HEK293 (cell line): Measurements from ENCODE around the gene TMEM200A.
A peak's percentile ranks its signal among the peaks of the same experiment; 100 is the strongest.

Source experiments
- BCL11A ChIP-seq: fragments of 450-650 bp; formaldehyde crosslinking; IDR thresholded peaks from 2 replicates; pipeline ENCODE4 v1.5.1; 2016; ENCODE audit warnings: low read depth, missing biosample characterization, missing genetic modification characterization
- KLF10 ChIP-seq: fragments of 450-650 bp; IDR thresholded peaks from 2 replicates; pipeline ENCODE4 v1.5.1; 2018; ENCODE audit warnings: missing biosample characterization, mild to moderate bottlenecking, missing genetic modification characterization
- KLF16 ChIP-seq: fragments of 450-650 bp; formaldehyde crosslinking; IDR thresholded peaks from 2 replicates; pipeline ENCODE4 v1.5.1; 2017; ENCODE audit warnings: missing biosample characterization, missing genetic modification characterization
- KLF7 ChIP-seq: fragments of 450-650 bp; formaldehyde crosslinking; IDR thresholded peaks from 2 replicates; pipeline ENCODE4 v1.5.1; 2016; ENCODE audit warnings: missing biosample characterization, missing genetic modification characterization, borderline replicate concordance
- OSR2 ChIP-seq: fragments of 450-650 bp; formaldehyde crosslinking; IDR thresholded peaks from 2 replicates; pipeline ENCODE4 v1.5.1; 2016; ENCODE audit warnings: missing biosample characterization, missing genetic modification characterization
- PRDM1 ChIP-seq: fragments of 450-650 bp; formaldehyde crosslinking; IDR thresholded peaks from 2 replicates; pipeline ENCODE4; 2016; ENCODE audit warnings: missing biosample characterization, missing genetic modification characterization
- REPIN1 ChIP-seq: fragments of 450-650 bp; formaldehyde crosslinking; IDR thresholded peaks from 2 replicates; pipeline ENCODE4 v1.5.1; 2017; ENCODE audit warnings: missing biosample characterization, missing genetic modification characterization, low read depth
- SCRT2 ChIP-seq: fragments of 450-650 bp; formaldehyde crosslinking; IDR thresholded peaks from 2 replicates; pipeline ENCODE4 v1.5.1; 2016; ENCODE audit warnings: missing biosample characterization, missing genetic modification characterization
- ZBTB17 ChIP-seq: fragments of 450-650 bp; formaldehyde crosslinking; IDR thresholded peaks from 2 replicates; pipeline ENCODE4 v1.5.1; 2016; ENCODE audit warnings: missing biosample characterization, missing genetic modification characterization
- ZBTB20 ChIP-seq: fragments of 450-650 bp; formaldehyde crosslinking; IDR thresholded peaks from 2 replicates; pipeline ENCODE4 v1.5.1; 2016; ENCODE audit warnings: missing biosample characterization, missing genetic modification characterization
- ZBTB8A ChIP-seq: fragments of 450-650 bp; formaldehyde crosslinking; IDR thresholded peaks from 2 replicates; pipeline ENCODE4 v1.5.1; 2016; ENCODE audit warnings: missing biosample characterization, missing genetic modification characterization
- ZNF10 ChIP-seq: fragments of 450-650 bp; formaldehyde crosslinking; IDR thresholded peaks from 2 replicates; pipeline ENCODE4 v1.5.1; 2017; ENCODE audit warnings: missing biosample characterization, missing genetic modification characterization
- ZNF138 ChIP-seq: fragments of 450-650 bp; formaldehyde crosslinking; IDR thresholded peaks from 2 replicates; pipeline ENCODE4 v1.5.1; 2016; ENCODE audit warnings: missing biosample characterization, missing genetic modification characterization, borderline replicate concordance
- ZNF155 ChIP-seq: fragments of 450-650 bp; formaldehyde crosslinking; IDR thresholded peaks from 2 replicates; pipeline ENCODE4 v1.5.1; 2016; ENCODE audit warnings: missing biosample characterization, missing genetic modification characterization
- ZNF202 ChIP-seq: fragments of 450-650 bp; formaldehyde crosslinking; IDR thresholded peaks from 2 replicates; pipeline ENCODE4 v1.5.1; 2016; ENCODE audit warnings: missing biosample characterization, missing genetic modification characterization, borderline replicate concordance
- ZNF223 ChIP-seq: fragments of 450-650 bp; formaldehyde crosslinking; IDR thresholded peaks from 2 replicates; pipeline ENCODE4 v1.5.1; 2016; ENCODE audit warnings: missing biosample characterization, missing genetic modification characterization
- ZNF423 ChIP-seq: fragments of 450-650 bp; formaldehyde crosslinking; IDR thresholded peaks from 2 replicates; pipeline ENCODE4 v1.5.1; 2016; ENCODE audit warnings: missing biosample characterization, missing genetic modification characterization
- ZNF548 ChIP-seq: fragments of 450-650 bp; formaldehyde crosslinking; IDR thresholded peaks from 2 replicates; pipeline ENCODE4 v1.5.1; 2016; ENCODE audit warnings: missing biosample characterization, missing genetic modification characterization
- ZNF776 ChIP-seq: fragments of 450-650 bp; formaldehyde crosslinking; IDR thresholded peaks from 2 replicates; pipeline ENCODE4 v1.5.0; 2017; ENCODE audit warnings: missing biosample characterization, missing genetic modification characterization, borderline replicate concordance
- ZNF777 ChIP-seq: fragments of 450-650 bp; formaldehyde crosslinking; IDR thresholded peaks from 2 replicates; pipeline ENCODE4 v1.5.1; 2017; ENCODE audit warnings: missing biosample characterization, missing genetic modification characterization, borderline replicate concordance
- ZNF837 ChIP-seq: fragments of 450-650 bp; formaldehyde crosslinking; IDR thresholded peaks from 2 replicates; pipeline ENCODE4 v1.5.1; 2016; ENCODE audit warnings: missing biosample characterization, missing genetic modification characterization
- ZNF843 ChIP-seq: fragments of 450-650 bp; formaldehyde crosslinking; IDR thresholded peaks from 2 replicates; pipeline ENCODE4 v1.5.1; 2016; ENCODE audit warnings: missing biosample characterization, missing genetic modification characterization
- ZSCAN23 ChIP-seq: fragments of 450-650 bp; formaldehyde crosslinking; IDR thresholded peaks from 2 replicates; pipeline ENCODE4 v1.5.1; 2016; ENCODE audit warnings: missing biosample characterization, missing genetic modification characterization
- TF ChIP-seq, protein P1 (sequence below): fragments of 450-650 bp; formaldehyde crosslinking; IDR thresholded peaks from 2 replicates; pipeline ENCODE4 v1.5.1; 2016; ENCODE audit warnings: missing biosample characterization, missing genetic modification characterization
- TF ChIP-seq, protein P2 (sequence below): fragments of 450-650 bp; formaldehyde crosslinking; IDR thresholded peaks from 2 replicates; pipeline ENCODE4 v1.5.1; 2016; ENCODE audit warnings: missing biosample characterization, missing genetic modification characterization, low read depth
- TF ChIP-seq, protein P3 (sequence below): fragments of 450-650 bp; formaldehyde crosslinking; IDR thresholded peaks from 2 replicates; pipeline ENCODE4 v1.5.1; 2016; ENCODE audit warnings: missing biosample characterization, missing genetic modification characterization
- TF ChIP-seq, protein P4 (sequence below): fragments of 450-650 bp; formaldehyde crosslinking; IDR thresholded peaks from 2 replicates; pipeline ENCODE4 v1.5.1; 2016; ENCODE audit warnings: missing biosample characterization, missing genetic modification characterization
- TF ChIP-seq, protein P5 (sequence below): fragments of 450-650 bp; formaldehyde crosslinking; IDR thresholded peaks from 2 replicates; pipeline ENCODE4 v1.5.1; 2017; ENCODE audit warnings: missing biosample characterization, missing genetic modification characterization

The TMEM200A gene

DNA sequence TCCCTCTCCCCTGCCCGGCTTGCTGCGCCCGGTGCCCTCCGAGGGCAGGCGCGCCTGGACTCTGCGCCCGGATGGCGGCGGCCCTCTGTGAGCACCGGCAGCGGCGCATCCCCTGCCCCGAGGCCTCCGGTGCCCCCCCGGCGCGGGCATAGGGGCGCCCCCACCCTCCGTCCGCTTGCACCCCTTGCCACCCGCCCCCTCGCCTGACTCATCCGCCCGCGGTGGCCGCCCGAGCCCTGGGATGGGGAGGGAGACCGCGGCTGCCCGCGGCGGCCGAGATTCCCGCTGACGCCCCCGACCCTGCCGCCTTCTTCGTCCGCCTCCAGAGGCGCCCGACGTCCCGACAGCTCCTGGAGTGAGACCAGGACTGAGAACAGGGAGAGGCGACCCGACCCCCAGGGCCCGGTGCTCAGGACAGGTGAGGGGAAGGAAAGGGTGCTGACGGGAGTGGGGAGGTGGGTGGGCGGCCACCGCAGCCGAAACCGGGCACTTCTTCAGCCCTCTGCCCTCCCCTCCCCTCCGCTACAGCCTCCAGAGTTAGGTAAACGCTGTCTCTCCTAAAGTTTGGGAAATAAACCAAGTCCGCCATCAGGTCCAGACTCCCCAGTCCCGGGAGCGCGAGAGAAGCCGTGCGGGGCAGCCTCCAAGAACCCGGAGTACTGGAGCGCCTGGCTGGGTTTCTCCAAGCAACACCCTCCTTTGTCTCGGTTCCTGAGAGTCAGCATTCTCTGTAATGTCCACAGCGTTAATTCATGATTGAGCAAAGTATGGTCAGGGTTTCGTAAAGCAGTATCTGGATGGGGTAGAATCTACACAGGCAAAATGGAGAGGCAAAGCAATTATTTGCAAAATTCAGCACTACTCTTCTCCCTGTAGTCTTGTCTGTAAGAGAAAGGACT lies 539 bp downstream of the TMEM200A start (continued):
- TF ChIP-seq, protein P1, sequence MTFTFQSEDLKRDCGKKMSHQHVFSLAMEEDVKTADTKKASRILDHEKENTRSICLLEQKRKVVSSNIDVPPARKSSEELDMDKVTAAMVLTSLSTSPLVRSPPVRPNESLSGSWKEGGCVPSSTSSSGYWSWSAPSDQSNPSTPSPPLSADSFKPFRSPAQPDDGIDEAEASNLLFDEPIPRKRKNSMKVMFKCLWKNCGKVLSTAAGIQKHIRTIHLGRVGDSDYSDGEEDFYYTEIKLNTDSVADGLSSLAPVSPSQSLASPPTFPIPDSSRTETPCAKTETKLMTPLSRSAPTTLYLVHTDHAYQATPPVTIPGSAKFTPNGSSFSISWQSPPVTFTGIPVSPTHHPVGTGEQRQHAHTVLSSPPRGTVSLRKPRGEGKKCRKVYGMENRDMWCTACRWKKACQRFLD (tag by site-specific recombination), result no peak
- TF ChIP-seq, protein P2, sequence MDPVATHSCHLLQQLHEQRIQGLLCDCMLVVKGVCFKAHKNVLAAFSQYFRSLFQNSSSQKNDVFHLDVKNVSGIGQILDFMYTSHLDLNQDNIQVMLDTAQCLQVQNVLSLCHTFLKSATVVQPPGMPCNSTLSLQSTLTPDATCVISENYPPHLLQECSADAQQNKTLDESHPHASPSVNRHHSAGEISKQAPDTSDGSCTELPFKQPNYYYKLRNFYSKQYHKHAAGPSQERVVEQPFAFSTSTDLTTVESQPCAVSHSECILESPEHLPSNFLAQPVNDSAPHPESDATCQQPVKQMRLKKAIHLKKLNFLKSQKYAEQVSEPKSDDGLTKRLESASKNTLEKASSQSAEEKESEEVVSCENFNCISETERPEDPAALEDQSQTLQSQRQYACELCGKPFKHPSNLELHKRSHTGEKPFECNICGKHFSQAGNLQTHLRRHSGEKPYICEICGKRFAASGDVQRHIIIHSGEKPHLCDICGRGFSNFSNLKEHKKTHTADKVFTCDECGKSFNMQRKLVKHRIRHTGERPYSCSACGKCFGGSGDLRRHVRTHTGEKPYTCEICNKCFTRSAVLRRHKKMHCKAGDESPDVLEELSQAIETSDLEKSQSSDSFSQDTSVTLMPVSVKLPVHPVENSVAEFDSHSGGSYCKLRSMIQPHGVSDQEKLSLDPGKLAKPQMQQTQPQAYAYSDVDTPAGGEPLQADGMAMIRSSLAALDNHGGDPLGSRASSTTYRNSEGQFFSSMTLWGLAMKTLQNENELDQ (tag by site-specific recombination), result no peak
- TF ChIP-seq ZNF155 (tag by site-specific recombination), result no peak
- TF ChIP-seq, protein P3, sequence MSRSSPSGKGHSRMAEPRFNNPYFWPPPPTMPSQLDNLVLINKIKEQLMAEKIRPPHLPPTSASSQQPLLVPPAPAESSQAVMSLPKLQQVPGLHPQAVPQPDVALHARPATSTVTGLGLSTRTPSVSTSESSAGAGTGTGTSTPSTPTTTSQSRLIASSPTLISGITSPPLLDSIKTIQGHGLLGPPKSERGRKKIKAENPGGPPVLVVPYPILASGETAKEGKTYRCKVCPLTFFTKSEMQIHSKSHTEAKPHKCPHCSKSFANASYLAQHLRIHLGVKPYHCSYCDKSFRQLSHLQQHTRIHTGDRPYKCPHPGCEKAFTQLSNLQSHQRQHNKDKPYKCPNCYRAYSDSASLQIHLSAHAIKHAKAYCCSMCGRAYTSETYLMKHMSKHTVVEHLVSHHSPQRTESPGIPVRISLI (tag by site-specific recombination), result no peak
- TF ChIP-seq ZNF776 (tag by site-specific recombination), result no peak
- TF ChIP-seq, protein P4, sequence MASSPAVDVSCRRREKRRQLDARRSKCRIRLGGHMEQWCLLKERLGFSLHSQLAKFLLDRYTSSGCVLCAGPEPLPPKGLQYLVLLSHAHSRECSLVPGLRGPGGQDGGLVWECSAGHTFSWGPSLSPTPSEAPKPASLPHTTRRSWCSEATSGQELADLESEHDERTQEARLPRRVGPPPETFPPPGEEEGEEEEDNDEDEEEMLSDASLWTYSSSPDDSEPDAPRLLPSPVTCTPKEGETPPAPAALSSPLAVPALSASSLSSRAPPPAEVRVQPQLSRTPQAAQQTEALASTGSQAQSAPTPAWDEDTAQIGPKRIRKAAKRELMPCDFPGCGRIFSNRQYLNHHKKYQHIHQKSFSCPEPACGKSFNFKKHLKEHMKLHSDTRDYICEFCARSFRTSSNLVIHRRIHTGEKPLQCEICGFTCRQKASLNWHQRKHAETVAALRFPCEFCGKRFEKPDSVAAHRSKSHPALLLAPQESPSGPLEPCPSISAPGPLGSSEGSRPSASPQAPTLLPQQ, result no peak
- no peak for TF ChIP-seq ZNF548 (tag by site-specific recombination)
- no peak for TF ChIP-seq ZSCAN23 (tag by site-specific recombination)
- TF ChIP-seq PRDM1 (tag by site-specific recombination), result no peak
- TF ChIP-seq ZNF138 (tag by site-specific recombination), result no peak
- TF ChIP-seq OSR2 (tag by site-specific recombination), result no peak
- no peak for TF ChIP-seq ZBTB17 (tag by site-specific recombination)
- TF ChIP-seq ZNF837, result no peak
- TF ChIP-seq, protein P5, sequence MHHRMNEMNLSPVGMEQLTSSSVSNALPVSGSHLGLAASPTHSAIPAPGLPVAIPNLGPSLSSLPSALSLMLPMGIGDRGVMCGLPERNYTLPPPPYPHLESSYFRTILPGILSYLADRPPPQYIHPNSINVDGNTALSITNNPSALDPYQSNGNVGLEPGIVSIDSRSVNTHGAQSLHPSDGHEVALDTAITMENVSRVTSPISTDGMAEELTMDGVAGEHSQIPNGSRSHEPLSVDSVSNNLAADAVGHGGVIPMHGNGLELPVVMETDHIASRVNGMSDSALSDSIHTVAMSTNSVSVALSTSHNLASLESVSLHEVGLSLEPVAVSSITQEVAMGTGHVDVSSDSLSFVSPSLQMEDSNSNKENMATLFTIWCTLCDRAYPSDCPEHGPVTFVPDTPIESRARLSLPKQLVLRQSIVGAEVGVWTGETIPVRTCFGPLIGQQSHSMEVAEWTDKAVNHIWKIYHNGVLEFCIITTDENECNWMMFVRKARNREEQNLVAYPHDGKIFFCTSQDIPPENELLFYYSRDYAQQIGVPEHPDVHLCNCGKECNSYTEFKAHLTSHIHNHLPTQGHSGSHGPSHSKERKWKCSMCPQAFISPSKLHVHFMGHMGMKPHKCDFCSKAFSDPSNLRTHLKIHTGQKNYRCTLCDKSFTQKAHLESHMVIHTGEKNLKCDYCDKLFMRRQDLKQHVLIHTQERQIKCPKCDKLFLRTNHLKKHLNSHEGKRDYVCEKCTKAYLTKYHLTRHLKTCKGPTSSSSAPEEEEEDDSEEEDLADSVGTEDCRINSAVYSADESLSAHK, result no peak
- peak; percentile 69 for TF ChIP-seq ZBTB8A (tag by site-specific recombination)
- TF ChIP-seq ZNF843 (tag by site-specific recombination), result no peak
- no peak for TF ChIP-seq ZNF423 (tag by site-specific recombination)
- TF ChIP-seq SCRT2 (tag by site-specific recombination), result no peak
- no peak for TF ChIP-seq REPIN1 (tag by site-specific recombination)
- no peak for TF ChIP-seq ZNF202 (tag by site-specific recombination)
- no peak for TF ChIP-seq KLF7 (tag by site-specific recombination)
- no peak for TF ChIP-seq ZNF223 (tag by site-specific recombination)
- peak; percentile 16; the same call in 1 of the 2 replicates for TF ChIP-seq ZNF777 (tag by site-specific recombination)
- TF ChIP-seq ZBTB20 (tag by site-specific recombination), result peak; percentile 79
- TF ChIP-seq KLF10 (tag by site-specific recombination), result no peak
- TF ChIP-seq ZNF10 (tag by site-specific recombination), result no peak
- TF ChIP-seq KLF16, result no peak
- no peak for TF ChIP-seq BCL11A
